GM18520 (cell line): ENCODE measurements around the gene PHIP.
"Not testable (repeated sequence)": the region's sequence is repeated elsewhere in the genome, so short reads cannot be mapped to it uniquely, and the experiment has no call there.

Source experiments
- ATAC-seq: cut with Tn5 transposase; IDR thresholded peaks from one replicate; pipeline ENCODE4 v1.9.1; 2021; ENCODE audit not compliant: unreplicated experiment

Gene PHIP

GRCh38 chr6:78936515-78936914 lies 141.5 kb downstream of the PHIP start:
- ATAC-seq: no peak

- ATAC-seq: no peak
Observed at GRCh38 chr6:78935553-78935952, 142.5 kb downstream of the PHIP start.

GRCh38 chr6:78925317-78925716 lies 152.7 kb downstream of the PHIP start:
- ATAC-seq: no peak

GRCh38 chr6:78921168-78921567 lies 156.9 kb downstream of the PHIP start:
- ATAC-seq: not testable (repeated sequence)

GRCh38 chr6:78917788-78918187 lies 160.3 kb downstream of the PHIP start:
- ATAC-seq: no peak

GRCh38 chr6:78916411-78916810 lies 161.6 kb downstream of the PHIP start:
- no peak for ATAC-seq

GRCh38 chr6:78911218-78911940 lies 166.7 kb downstream of the PHIP start:
- ATAC-seq: no peak

GRCh38 chr6:78910591-78911171 lies 167.4 kb downstream of the PHIP start:
- ATAC-seq: peak; percentile 43

- ATAC-seq: no peak
Observed at GRCh38 chr6:78910010-78910409, 168.0 kb downstream of the PHIP start.

- no peak for ATAC-seq
Observed at GRCh38 chr6:78909391-78909790, 168.7 kb downstream of the PHIP start.

GRCh38 chr6:78908621-78909020 lies 169.4 kb downstream of the PHIP start:
- ATAC-seq: no peak

GRCh38 chr6:78896227-78896626 lies 181.8 kb downstream of the PHIP start:
- no peak for ATAC-seq

- not testable (repeated sequence) for ATAC-seq
Observed at GRCh38 chr6:78889901-78890300, 188.2 kb downstream of the PHIP start.
